Right ventricle myocardium superior (tissue), 1 donor: ENCODE results near the gene TSPAN13. TPM values are rescaled to one million over a fixed set of nuclear protein-coding genes. Genes with fewer than 3 reads are reported as not detected.

Source experiments
- total RNA-seq: library from RNA; stranded (reverse); fragmentation: NEBNext Ultra II Directional; extraction: Animal tissue kit (Norgen Biotek cat#: 25700); gene quantifications from one replicate; pipeline ENCODE4 v1.2.1, GENCODE V29; 2021
- donor health status: DM: no; HTN: yes; CAD: no; lungs with severe emphysema.

Gene TSPAN13
- total RNA-seq, 1 donor from 2014 or later, result 14.8 TPM

Other genes starting within 250 kb of the TSPAN13 start
- not detected for gene LRRC72, start 226.9 kb upstream of the TSPAN13 start, total RNA-seq
- gene ANKMY2, start 108.0 kb upstream of the TSPAN13 start, total RNA-seq, result 21.5 TPM
- gene BZW2, start 107.6 kb upstream of the TSPAN13 start, total RNA-seq, result 359 TPM
- not detected for gene AGR2, start 51.2 kb downstream of the TSPAN13 start, total RNA-seq
- not detected for gene AGR3, start 128.2 kb downstream of the TSPAN13 start, total RNA-seq